Neuronal stem cell (in vitro differentiated cells): Measurements from ENCODE around the gene DMRT3.
A peak's percentile ranks its signal among the peaks of the same experiment; 100 is the strongest.

ENCODE experiments used
- DNase-seq: peaks from one replicate; pipeline ENCODE4 v3.0.0-alpha.2; 2013; ENCODE audit warnings: low spot score
- H2AFZ ChIP-seq: one replicate; pipeline ENCODE4 v1.6.1; 2013; ENCODE audit warnings: mild to moderate bottlenecking, low read length, inconsistent platforms
- H2AK5ac ChIP-seq: 2 replicates; pipeline ENCODE4 v1.6.1; 2013; ENCODE audit warnings: low read depth, mild to moderate bottlenecking, inconsistent platforms, low read length, moderate library complexity, mixed read lengths
- H2BK120ac ChIP-seq: 2 replicates; pipeline ENCODE4 v1.6.1; 2013; ENCODE audit warnings: low read depth, mild to moderate bottlenecking, inconsistent platforms, low read length, moderate library complexity, mixed read lengths
- H2BK12ac ChIP-seq: one replicate; pipeline ENCODE4 v1.6.1; 2013; ENCODE audit warnings: low read length, inconsistent platforms
- H2BK15ac ChIP-seq: 2 replicates; pipeline ENCODE4 v1.6.1; 2013; ENCODE audit warnings: mild to moderate bottlenecking, low read length, inconsistent platforms, mixed read lengths
- H2BK5ac ChIP-seq: one replicate; pipeline ENCODE4 v1.6.1; 2013; ENCODE audit warnings: inconsistent platforms, mild to moderate bottlenecking, low read length, moderate library complexity
- H3K14ac ChIP-seq: one replicate; pipeline ENCODE4 v1.6.1; 2013; ENCODE audit warnings: low read length, inconsistent platforms
- H3K18ac ChIP-seq: 2 replicates; pipeline ENCODE4 v1.6.1; 2013; ENCODE audit warnings: low read length, inconsistent platforms
- H3K23ac ChIP-seq: 2 replicates; pipeline ENCODE4 v1.6.1; 2013; ENCODE audit warnings: low read depth, mild to moderate bottlenecking, mixed read lengths, low read length, inconsistent platforms; ENCODE audit not compliant: poor library complexity
- H3K27ac ChIP-seq: replicated peaks from 3 replicates; pipeline ENCODE4 v1.5.1; 2013; ENCODE audit warnings: low read length, inconsistent platforms
- H3K27me3 ChIP-seq, 3 experiments: 2 replicates each; pipeline ENCODE4 v1.6.1; 2013; ENCODE audit warnings: low read length in 3 of 3, mild to moderate bottlenecking in 2 of 3, inconsistent platforms in 1 of 3, low read depth in 1 of 3, mixed read lengths in 1 of 3, moderate library complexity in 1 of 3; ENCODE audit not compliant: control insufficient read depth in 3 of 3, insufficient read depth in 3 of 3
- H3K36me3 ChIP-seq, 2 donors: replicated peaks in 1 of 2; 2 replicates each; pipeline ENCODE4 v1.6.1; 2013; ENCODE audit warnings: low read length in 2 of 2; ENCODE audit not compliant: control insufficient read depth in 2 of 2, insufficient read depth in 2 of 2
- H3K4ac ChIP-seq: 2 replicates; pipeline ENCODE4 v1.6.1; 2013; ENCODE audit warnings: inconsistent platforms, mild to moderate bottlenecking, low read length, moderate library complexity
- H3K4me1 ChIP-seq, 2 donors: 1 replicate in 1 of 2; 2 replicates in 1 of 2; pipeline ENCODE4 v1.6.1; 2013; ENCODE audit warnings: low read length in 2 of 2, low read depth in 1 of 2; ENCODE audit not compliant: control insufficient read depth in 2 of 2, insufficient read depth in 1 of 2
- H3K4me2 ChIP-seq: one replicate; pipeline ENCODE4 v1.6.1; 2013; ENCODE audit warnings: mild to moderate bottlenecking, low read length, inconsistent platforms; ENCODE audit not compliant: insufficient read depth, poor library complexity, severe bottlenecking
- H3K4me3 ChIP-seq, 2 donors: 2 replicates each; pipeline ENCODE4 v1.5.1; 2013; ENCODE audit warnings: low read length in 2 of 2, mild to moderate bottlenecking in 2 of 2, inconsistent platforms in 1 of 2, moderate library complexity in 1 of 2
- H3K79me1 ChIP-seq: one replicate; pipeline ENCODE4 v1.6.1; 2013; ENCODE audit warnings: low read depth, mild to moderate bottlenecking, inconsistent platforms, low read length, moderate library complexity
- H3K9ac ChIP-seq: one replicate; pipeline ENCODE4 v1.6.1; 2013; ENCODE audit warnings: mild to moderate bottlenecking, low read depth, low read length, inconsistent platforms; ENCODE audit not compliant: poor library complexity
- H3K9me3 ChIP-seq, 2 donors: replicated peaks in 1 of 2; 2 replicates each; pipeline versions ENCODE3 to v1.6.1; 2013; ENCODE audit warnings: low read length in 2 of 2, mild to moderate bottlenecking in 2 of 2, inconsistent platforms in 1 of 2, low read depth in 1 of 2, mixed read lengths in 1 of 2, moderate library complexity in 1 of 2; ENCODE audit not compliant: control insufficient read depth in 2 of 2, insufficient read depth in 1 of 2
- H4K8ac ChIP-seq: one replicate; pipeline ENCODE4 v1.6.1; 2013; ENCODE audit warnings: low read depth, mild to moderate bottlenecking, inconsistent platforms, low read length, moderate library complexity
- H4K91ac ChIP-seq: one replicate; pipeline ENCODE4 v1.6.1; 2013; ENCODE audit warnings: low read length, low read depth, mild to moderate bottlenecking, inconsistent platforms; ENCODE audit not compliant: poor library complexity
- WGBS, 2 donors: extraction: QIAGEN DNeasy Blood & Tissue Kit; methylation state at CpG; one replicate each; pipeline ENCODE4 v1.1.7; 2013; ENCODE audit warnings: missing lambda C conversion rate in 2 of 2, mixed read lengths in 1 of 2; ENCODE audit not compliant: insufficient read length in 2 of 2, insufficient replicate concordance in 1 of 2; ENCODE audit errors: extremely low coverage in 2 of 2; 5-methylcytosine and 5-hydroxymethylcytosine counted together

The DMRT3 gene

GRCh38 chr9:966870-967269 is 9.6 kb upstream of the DMRT3 start:
- H2BK5ac ChIP-seq, result no peak overlapping the region
- peaks cover 0 to 6% of the 10 kb centered on the region in 2 donors for H3K9me3 ChIP-seq
- no peak overlapping the region for H2AFZ ChIP-seq
- H2BK15ac ChIP-seq, result no peak overlapping the region
- no peak overlapping the region for H4K8ac ChIP-seq
- H3K4ac ChIP-seq, result no peak overlapping the region
- H3K14ac ChIP-seq, result no peak overlapping the region
- H4K91ac ChIP-seq, result no peak overlapping the region
- no CpG with 5 or more reads among the region's 3 CpGs for WGBS, 2 donors
- H2AK5ac ChIP-seq, result no peak overlapping the region
- no peak overlapping the region for H3K18ac ChIP-seq
- peaks cover 0 to 27% of the 10 kb centered on the region in 2 donors for H3K4me1 ChIP-seq
- H3K79me1 ChIP-seq, result peaks cover 1% of the 10 kb centered on the region
- no peaks in the 10 kb centered on the region for H3K36me3 ChIP-seq
- peaks cover 12 to 93% (median 28%) of the 10 kb centered on the region in 3 experiments for H3K27me3 ChIP-seq
- no peak overlapping the region for H2BK120ac ChIP-seq
- no peak overlapping the region for H3K4me3 ChIP-seq
- no peak overlapping the region for H3K9ac ChIP-seq
- no peak overlapping the region for H2BK12ac ChIP-seq
- no peak overlapping the region for H3K4me2 ChIP-seq
- peak overlapping the region; percentile 58 for H3K27ac ChIP-seq
- no peak overlapping the region for H3K23ac ChIP-seq
- DNase-seq, result no peak

DNA sequence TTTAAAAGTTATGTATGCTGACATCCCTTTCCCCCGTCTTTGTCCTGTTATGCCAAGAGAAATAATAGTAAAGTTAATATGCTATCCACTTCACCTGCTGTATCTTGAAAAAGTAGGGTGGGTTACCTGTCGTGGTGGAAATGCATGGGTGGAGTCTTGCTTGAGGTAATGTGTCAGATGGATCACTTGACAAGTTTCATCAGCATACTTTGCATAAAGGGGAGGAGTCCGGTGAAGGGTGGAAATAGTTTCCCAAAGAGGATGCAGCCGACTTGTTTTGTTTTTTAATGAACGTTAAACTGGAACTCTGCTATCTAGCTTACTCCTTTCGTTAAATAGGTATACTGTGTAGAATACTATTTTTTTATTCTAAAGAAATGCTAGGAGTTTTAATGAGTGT is 9.0 kb upstream of the DMRT3 start:
- Histone ChIP-seq H3K4me1 (peaks cover 0 to 30% of the 10 kb centered on the region in 2 donors), H3K36me3 (no peaks in the 10 kb centered on the region), H4K91ac (no peak overlapping the region), H3K4me3 (no peak overlapping the region), H3K27ac (no peak overlapping the region), H3K23ac (no peak overlapping the region), H2BK12ac (no peak overlapping the region), H3K14ac (no peak overlapping the region), H2AFZ (no peak overlapping the region), H4K8ac (no peak overlapping the region), H3K18ac (no peak overlapping the region), H2AK5ac (no peak overlapping the region), H3K9me3 (peaks cover 0 to 6% of the 10 kb centered on the region in 2 donors), H3K4ac (no peak overlapping the region), H2BK120ac (no peak overlapping the region), H3K79me1 (peaks cover 1% of the 10 kb centered on the region), H3K4me2 (no peak overlapping the region), H2BK5ac (no peak overlapping the region), H2BK15ac (no peak overlapping the region), H3K27me3 (peaks cover 12 to 95% (median 29%) of the 10 kb centered on the region in 3 experiments), H3K9ac (no peak overlapping the region)
- no peak for DNase-seq
- WGBS, 2 donors, result no CpG with 5 or more reads among the region's 6 CpGs

DNA sequence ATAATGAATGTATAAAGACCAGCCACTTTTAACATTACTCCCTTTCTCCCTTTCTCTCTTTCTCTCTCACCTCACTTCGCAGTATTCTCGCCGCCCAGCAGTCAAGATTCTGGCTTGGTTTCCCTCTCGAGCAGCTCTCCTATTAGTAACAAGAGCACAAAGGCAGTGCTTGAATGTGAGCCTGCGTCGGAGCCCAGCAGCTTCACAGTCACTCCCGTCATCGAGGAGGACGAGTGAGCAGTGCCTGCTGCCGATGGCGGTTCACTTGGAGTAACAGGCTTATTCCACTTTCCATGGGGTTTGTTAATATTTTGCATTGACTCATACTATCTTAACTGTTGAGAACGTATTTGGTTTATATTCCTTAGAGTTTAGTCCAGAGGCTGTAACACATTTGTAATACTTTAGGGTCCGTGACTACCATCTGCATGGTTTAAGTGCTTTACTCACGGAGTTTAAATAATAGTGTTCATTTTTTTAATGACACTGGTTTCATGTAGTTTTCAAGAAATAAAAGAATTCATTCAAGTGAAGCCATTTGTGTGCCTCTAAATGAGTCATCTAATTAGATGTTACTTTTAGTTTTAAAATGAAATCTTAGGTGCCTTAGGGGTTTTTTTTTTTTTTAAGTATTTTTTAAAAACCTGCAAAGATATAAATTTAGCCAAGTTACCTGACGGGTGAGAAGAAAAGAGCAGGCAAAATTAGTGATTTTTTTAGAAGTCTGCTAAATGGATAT is 8.4 kb upstream of the DMRT3 start:
- no CpG with 5 or more reads among the region's 15 CpGs for WGBS, 2 donors
- Histone ChIP-seq H3K4me1 (peaks cover 0 to 36% of the 10 kb centered on the region in 2 donors), H2AK5ac (no peak overlapping the region), H2BK120ac (no peak overlapping the region), H3K4me2 (peak overlapping the region; percentile 48), H2BK15ac (no peak overlapping the region), H3K4me3 (no peak overlapping the region), H3K4ac (no peak overlapping the region), H3K9ac (no peak overlapping the region), H2BK12ac (no peak overlapping the region), H3K14ac (no peak overlapping the region), H3K27ac (peak overlapping the region; percentile 7), H3K79me1 (peaks cover 1% of the 10 kb centered on the region), H3K9me3 (peaks cover 0 to 11% of the 10 kb centered on the region in 2 donors), H2AFZ (no peak overlapping the region), H3K23ac (no peak overlapping the region), H4K8ac (no peak overlapping the region), H4K91ac (no peak overlapping the region), H2BK5ac (no peak overlapping the region), H3K36me3 (no peaks in the 10 kb centered on the region), H3K18ac (no peak overlapping the region), H3K27me3 (peaks cover 12 to 97% (median 36%) of the 10 kb centered on the region in 3 experiments)
- DNase-seq, result no peak

- Histone ChIP-seq H3K27me3 (peaks cover 12 to 98% (median 44%) of the 10 kb centered on the region in 3 experiments), H3K4me3 (peak overlapping the region in 1 of 2 donors; percentile 1)
Measured at GRCh38 chr9:969310-970150, 6.9 kb upstream of the DMRT3 start.

More at GRCh38 chr9:969310-970150, 6.9 kb upstream of the DMRT3 start:
- H2BK12ac ChIP-seq, result peak overlapping the region; percentile 98
- peak overlapping the region; percentile 57 for H3K4me2 ChIP-seq
- no peak overlapping the region for H4K8ac ChIP-seq
- H3K36me3 ChIP-seq, result no peaks in the 10 kb centered on the region
- H2AFZ ChIP-seq, result peak overlapping the region; percentile 38
- peaks cover 0 to 18% of the 10 kb centered on the region in 2 donors for H3K9me3 ChIP-seq
- H2BK5ac ChIP-seq, result peak overlapping the region; percentile 13
- peak overlapping the region; percentile 93 for H3K18ac ChIP-seq
- H4K91ac ChIP-seq, result no peak overlapping the region
- no peak for DNase-seq
- peak overlapping the region; percentile 71 for H3K23ac ChIP-seq
- no peak overlapping the region for H3K27ac ChIP-seq
- H2BK15ac ChIP-seq, result peak overlapping the region; percentile 91
- no CpG with 5 or more reads among the region's 49 CpGs for WGBS, 2 donors
- peak overlapping the region; percentile 31 for H2BK120ac ChIP-seq
- peaks cover 1% of the 10 kb centered on the region for H3K79me1 ChIP-seq
- peaks cover 0 to 43% of the 10 kb centered on the region in 2 donors for H3K4me1 ChIP-seq
- H2AK5ac ChIP-seq, result peak overlapping the region; percentile 93
- no peak overlapping the region for H3K14ac ChIP-seq
- H3K9ac ChIP-seq, result no peak overlapping the region
- no peak overlapping the region for H3K4ac ChIP-seq
